ENCODE data around the gene RALBP1.

DNA sequence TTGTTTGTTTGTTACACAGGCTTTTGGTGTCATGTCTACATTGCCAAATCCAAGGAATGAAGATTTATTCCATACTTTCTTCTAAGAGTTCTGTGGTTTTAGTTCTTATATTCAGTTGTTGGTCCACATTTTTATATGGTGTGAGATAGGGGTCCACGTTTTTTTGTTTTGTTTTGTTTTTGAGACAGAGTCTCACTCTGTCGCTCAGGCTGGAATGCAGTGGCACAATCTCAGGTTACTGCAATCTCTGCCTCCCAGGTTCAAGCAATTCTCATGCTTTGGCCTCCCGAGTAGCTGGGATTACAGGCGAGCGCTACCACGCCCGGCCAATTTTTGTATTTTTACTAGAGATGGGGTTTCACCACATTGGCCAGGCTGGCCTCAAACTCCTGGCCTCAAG lies 8.2 kb downstream of the RALBP1 start:
- TF ChIP-seq MAFK (IDR thresholded peaks at IDR 0.05; ENCODE audit: low read depth, low read length) (no peak), CTCF (conservative IDR thresholded peaks at IDR 0.05; ENCODE audit: low read depth, low read length) (no peak), POLR2A (IDR thresholded peaks at IDR 0.05; ENCODE audit: low read depth, low read length) (no peak), RAD21 (IDR thresholded peaks at IDR 0.05; ENCODE audit: low read length) (no peak), FOS (IDR thresholded peaks at IDR 0.05; ENCODE audit: low read depth, low read length) (no peak), MXI1 (IDR thresholded peaks at IDR 0.05; ENCODE audit: borderline replicate concordance, low read depth, low read length) (no peak)
- TF ChIP-seq, protein P1, sequence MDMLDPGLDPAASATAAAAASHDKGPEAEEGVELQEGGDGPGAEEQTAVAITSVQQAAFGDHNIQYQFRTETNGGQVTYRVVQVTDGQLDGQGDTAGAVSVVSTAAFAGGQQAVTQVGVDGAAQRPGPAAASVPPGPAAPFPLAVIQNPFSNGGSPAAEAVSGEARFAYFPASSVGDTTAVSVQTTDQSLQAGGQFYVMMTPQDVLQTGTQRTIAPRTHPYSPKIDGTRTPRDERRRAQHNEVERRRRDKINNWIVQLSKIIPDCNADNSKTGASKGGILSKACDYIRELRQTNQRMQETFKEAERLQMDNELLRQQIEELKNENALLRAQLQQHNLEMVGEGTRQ (IDR thresholded peaks at IDR 0.05; ENCODE audit: low read depth, low read length), result no peak
